ENCODE measurements around the gene DOK4.

DNA sequence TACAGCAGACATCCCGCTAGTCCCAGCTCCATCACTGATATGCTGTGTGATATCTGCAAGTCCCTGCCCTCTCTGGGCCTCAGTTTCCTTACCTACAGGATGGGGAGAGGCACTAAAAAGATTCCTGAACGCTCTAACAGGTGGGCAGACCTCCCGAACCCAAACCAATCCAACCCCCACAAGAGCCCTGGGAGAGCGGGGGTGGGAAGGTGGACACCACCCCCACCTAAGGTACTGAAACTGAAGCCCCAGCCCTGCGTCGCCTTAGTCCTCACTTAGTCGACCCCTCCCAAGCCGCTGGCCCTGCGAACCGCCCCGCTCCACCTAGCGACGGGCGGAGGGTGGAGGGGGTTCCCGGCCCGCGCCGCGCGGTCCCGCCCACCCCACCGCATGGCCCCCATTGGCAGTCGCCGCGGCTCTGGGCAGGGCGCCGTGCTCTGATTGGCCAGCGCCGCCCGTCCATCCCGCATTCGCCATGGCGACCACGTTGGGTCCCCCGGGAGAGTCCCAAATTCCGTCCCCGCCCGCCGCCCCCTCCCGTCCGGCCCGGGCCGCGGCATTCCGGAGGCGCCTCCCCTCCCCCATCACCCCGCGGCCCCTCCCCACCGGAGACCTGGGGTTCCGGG lies 49.5 kb upstream of the DOK4 start:
- TF ChIP-seq, protein P1, sequence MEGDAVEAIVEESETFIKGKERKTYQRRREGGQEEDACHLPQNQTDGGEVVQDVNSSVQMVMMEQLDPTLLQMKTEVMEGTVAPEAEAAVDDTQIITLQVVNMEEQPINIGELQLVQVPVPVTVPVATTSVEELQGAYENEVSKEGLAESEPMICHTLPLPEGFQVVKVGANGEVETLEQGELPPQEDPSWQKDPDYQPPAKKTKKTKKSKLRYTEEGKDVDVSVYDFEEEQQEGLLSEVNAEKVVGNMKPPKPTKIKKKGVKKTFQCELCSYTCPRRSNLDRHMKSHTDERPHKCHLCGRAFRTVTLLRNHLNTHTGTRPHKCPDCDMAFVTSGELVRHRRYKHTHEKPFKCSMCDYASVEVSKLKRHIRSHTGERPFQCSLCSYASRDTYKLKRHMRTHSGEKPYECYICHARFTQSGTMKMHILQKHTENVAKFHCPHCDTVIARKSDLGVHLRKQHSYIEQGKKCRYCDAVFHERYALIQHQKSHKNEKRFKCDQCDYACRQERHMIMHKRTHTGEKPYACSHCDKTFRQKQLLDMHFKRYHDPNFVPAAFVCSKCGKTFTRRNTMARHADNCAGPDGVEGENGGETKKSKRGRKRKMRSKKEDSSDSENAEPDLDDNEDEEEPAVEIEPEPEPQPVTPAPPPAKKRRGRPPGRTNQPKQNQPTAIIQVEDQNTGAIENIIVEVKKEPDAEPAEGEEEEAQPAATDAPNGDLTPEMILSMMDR (IDR thresholded peaks at IDR 0.05) = peak in 2 of 4 experiments; percentile 31 to 32
- peak; percentile 5 for TF ChIP-seq POLR2AphosphoS5 (IDR thresholded peaks at IDR 0.05)
- TF ChIP-seq EP300 (IDR thresholded peaks at IDR 0.05) = no peak
- TF ChIP-seq POLR2A (IDR thresholded peaks at IDR 0.05) = no peak

All from gastroesophageal sphincter (tissue), 3 donors.